Skeletal muscle satellite cell (primary cell): ENCODE measurements around the gene ABCA1.
A peak's percentile ranks its signal among the peaks of the same experiment; 100 is the strongest.
"Not testable (repeated sequence)": the region's sequence is repeated elsewhere in the genome, so short reads cannot be mapped to it uniquely, and the experiment has no call there.

Experiments
- H3K27me3 ChIP-seq: 2 replicates; pipeline ENCODE4 v1.7.0; 2013; ENCODE audit warnings: low read length; ENCODE audit not compliant: control insufficient read depth, insufficient read depth
- H3K36me3 ChIP-seq: 2 replicates; pipeline ENCODE4 v1.7.0; 2013; ENCODE audit warnings: mild to moderate bottlenecking, control low read depth, low read length; ENCODE audit not compliant: insufficient read depth
- H3K4me1 ChIP-seq: 2 replicates; pipeline ENCODE4 v1.7.0; 2013; ENCODE audit warnings: low read length; ENCODE audit not compliant: control insufficient read depth, insufficient read depth
- H3K4me2 ChIP-seq: 2 replicates; pipeline ENCODE4 v1.7.0; 2013; ENCODE audit warnings: mild to moderate bottlenecking, low read length
- H3K4me3 ChIP-seq: 2 replicates; pipeline ENCODE4 v1.7.0; 2013; ENCODE audit warnings: low read length
- H3K9ac ChIP-seq: 2 replicates; pipeline ENCODE4 v1.7.0; 2013; ENCODE audit warnings: mild to moderate bottlenecking, low read depth, low read length, moderate library complexity
- H3K9me3 ChIP-seq: replicated peaks from 2 replicates; pipeline ENCODE4 v1.7.0; 2013; ENCODE audit warnings: mild to moderate bottlenecking, control low read depth, low read length

Gene ABCA1

DNA sequence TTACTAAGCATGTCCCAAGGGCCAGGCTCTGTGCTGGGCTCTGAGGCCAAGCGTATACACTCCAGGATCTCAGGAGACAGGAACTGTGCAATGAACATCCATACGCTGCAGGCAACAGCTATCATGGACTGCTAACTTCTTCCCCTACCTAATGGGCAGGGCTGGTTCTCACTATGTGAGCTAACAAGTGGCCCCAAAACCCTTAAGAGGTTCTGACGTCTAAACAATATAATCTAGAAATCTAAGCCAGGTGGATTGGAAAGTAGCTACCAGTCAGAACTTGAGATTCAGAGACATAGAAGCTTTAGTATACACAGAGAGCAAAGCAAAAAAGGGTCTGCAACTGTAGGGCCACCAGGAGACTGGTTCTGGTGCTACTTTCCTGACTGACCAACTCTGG lies 27.6 kb downstream of the ABCA1 start:
- Histone ChIP-seq H3K9ac (no peak overlapping the region), H3K4me3 (no peak overlapping the region), H3K4me2 (no peak overlapping the region), H3K4me1 (peaks cover 10% of the 10 kb centered on the region), H3K9me3 (no peaks in the 10 kb centered on the region), H3K36me3 (no peaks in the 10 kb centered on the region), H3K27me3 (no peaks in the 10 kb centered on the region)

- Histone ChIP-seq H3K9ac (no peak overlapping the region), H3K4me3 (no peak overlapping the region), H3K36me3 (no peaks in the 10 kb centered on the region), H3K4me1 (peaks cover 11% of the 10 kb centered on the region), H3K4me2 (no peak overlapping the region), H3K9me3 (no peaks in the 10 kb centered on the region), H3K27me3 (no peaks in the 10 kb centered on the region)
These were observed 28.2 kb downstream of the ABCA1 start for GRCh38 chr9:104899759-104900247.

DNA sequence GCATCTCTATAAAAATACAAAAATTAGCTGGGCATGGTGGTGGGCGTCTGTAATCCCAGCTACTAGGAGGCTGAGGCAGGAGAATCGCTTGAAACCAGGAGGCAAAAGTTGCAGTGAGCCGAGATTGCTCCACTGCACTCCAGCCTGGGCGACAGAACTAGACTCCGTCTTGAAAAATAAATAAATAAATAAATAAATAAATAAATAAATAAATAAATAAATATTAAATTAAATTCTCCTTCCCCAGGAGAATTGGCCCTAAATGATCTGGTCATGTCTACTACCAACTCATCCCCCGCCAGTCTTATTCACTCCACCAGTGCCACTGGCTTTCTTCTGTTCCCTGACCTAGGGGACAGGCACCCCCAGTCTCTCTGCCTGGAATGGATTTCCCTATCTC lies 29.6 kb downstream of the ABCA1 start:
- H3K4me1 ChIP-seq = peaks cover 12% of the 10 kb centered on the region
- H3K27me3 ChIP-seq, H3K9me3 ChIP-seq, H3K4me3 ChIP-seq, H3K4me2 ChIP-seq, H3K36me3 ChIP-seq, H3K9ac ChIP-seq: not testable (repeated sequence)

GRCh38 chr9:104896131-104896530 lies 31.8 kb downstream of the ABCA1 start:
- H3K4me1 ChIP-seq = peaks cover 12% of the 10 kb centered on the region
- no peaks in the 10 kb centered on the region for H3K36me3 ChIP-seq
- no peak overlapping the region for H3K4me2 ChIP-seq
- H3K9me3 ChIP-seq = no peaks in the 10 kb centered on the region
- no peaks in the 10 kb centered on the region for H3K27me3 ChIP-seq
- no peak overlapping the region for H3K9ac ChIP-seq
- no peak overlapping the region for H3K4me3 ChIP-seq

DNA sequence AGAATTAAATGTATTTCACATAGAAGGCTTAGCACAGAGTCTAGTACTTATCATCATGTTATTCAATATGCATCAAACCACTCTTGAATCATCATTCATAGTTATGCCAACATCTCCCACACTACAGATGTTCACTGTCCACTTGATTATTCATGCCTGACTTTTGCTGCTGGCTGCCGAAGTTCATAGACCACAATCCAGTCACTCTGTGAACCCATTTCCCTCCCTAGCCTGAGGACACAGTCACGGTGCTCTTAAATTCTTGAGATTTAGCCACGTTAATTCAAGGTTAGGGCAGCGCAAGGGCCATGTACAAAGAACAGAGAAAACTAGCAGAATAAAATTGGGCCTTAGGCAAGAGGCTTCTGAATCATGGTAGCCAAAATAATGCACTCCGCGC lies 32.4 kb downstream of the ABCA1 start:
- Histone ChIP-seq H3K9ac (no peak overlapping the region), H3K4me3 (no peak overlapping the region), H3K4me1 (peaks cover 12% of the 10 kb centered on the region), H3K27me3 (no peaks in the 10 kb centered on the region), H3K36me3 (no peaks in the 10 kb centered on the region), H3K4me2 (peak overlapping the region; percentile 3), H3K9me3 (no peaks in the 10 kb centered on the region)

DNA sequence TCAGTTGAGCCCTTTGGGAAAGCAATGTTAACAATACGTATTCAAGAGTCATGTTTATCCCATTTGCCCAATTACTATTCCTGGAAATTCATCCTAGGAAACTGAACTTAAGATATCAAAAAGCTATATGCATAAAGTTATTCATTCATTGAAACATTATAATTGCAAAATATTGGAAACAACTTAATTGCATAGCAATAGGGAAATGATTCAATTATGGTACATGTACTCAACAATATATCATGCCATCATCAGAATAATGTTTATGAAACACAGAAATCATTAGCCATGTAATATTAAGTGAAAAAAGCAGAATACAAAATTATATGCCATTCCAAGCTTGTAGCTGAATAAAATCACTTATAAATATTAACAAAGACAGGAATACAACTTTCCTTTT lies 35.3 kb downstream of the ABCA1 start:
- Histone ChIP-seq H3K9me3 (no peaks in the 10 kb centered on the region), H3K4me1 (peaks cover 12% of the 10 kb centered on the region), H3K4me3 (no peak overlapping the region), H3K27me3 (no peaks in the 10 kb centered on the region), H3K9ac (no peak overlapping the region), H3K36me3 (no peaks in the 10 kb centered on the region), H3K4me2 (no peak overlapping the region)

DNA sequence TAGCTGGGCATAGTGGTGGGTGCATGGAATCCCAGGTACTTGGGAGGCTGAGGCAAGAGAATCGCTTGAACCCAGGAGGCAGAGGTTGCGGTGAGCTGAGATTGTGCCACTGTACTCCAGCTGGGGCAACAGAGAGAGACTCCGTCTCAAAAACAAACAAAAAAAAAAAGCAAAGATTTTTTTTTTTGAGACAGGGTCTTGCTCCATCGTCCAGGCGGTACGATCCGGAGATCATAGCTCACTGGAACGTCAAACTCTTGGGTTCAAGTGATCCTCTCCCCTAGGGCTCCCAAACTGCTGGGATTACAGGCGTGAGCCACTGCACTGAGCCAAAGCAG lies 37.6 kb downstream of the ABCA1 start:
- Histone ChIP-seq H3K9ac (no peak overlapping the region), H3K36me3 (no peaks in the 10 kb centered on the region), H3K4me2 (no peak overlapping the region), H3K4me3 (no peak overlapping the region), H3K9me3 (no peaks in the 10 kb centered on the region), H3K27me3 (no peaks in the 10 kb centered on the region), H3K4me1 (peaks cover 7% of the 10 kb centered on the region)

- H3K36me3 ChIP-seq = no peaks in the 10 kb centered on the region
- H3K4me2 ChIP-seq = no peak overlapping the region
- H3K27me3 ChIP-seq = no peaks in the 10 kb centered on the region
- no peaks in the 10 kb centered on the region for H3K4me1 ChIP-seq
- H3K9me3 ChIP-seq = no peaks in the 10 kb centered on the region
- no peak overlapping the region for H3K4me3 ChIP-seq
- H3K9ac ChIP-seq = no peak overlapping the region
These were observed 41.9 kb downstream of the ABCA1 start for GRCh38 chr9:104885818-104886709.

GRCh38 chr9:104883169-104883568 lies 44.8 kb downstream of the ABCA1 start:
- no peak overlapping the region for H3K9ac ChIP-seq
- H3K27me3 ChIP-seq = no peaks in the 10 kb centered on the region
- H3K4me2 ChIP-seq = no peak overlapping the region
- no peaks in the 10 kb centered on the region for H3K9me3 ChIP-seq
- H3K4me1 ChIP-seq = peaks cover 11% of the 10 kb centered on the region
- H3K36me3 ChIP-seq = no peaks in the 10 kb centered on the region
- no peak overlapping the region for H3K4me3 ChIP-seq

DNA sequence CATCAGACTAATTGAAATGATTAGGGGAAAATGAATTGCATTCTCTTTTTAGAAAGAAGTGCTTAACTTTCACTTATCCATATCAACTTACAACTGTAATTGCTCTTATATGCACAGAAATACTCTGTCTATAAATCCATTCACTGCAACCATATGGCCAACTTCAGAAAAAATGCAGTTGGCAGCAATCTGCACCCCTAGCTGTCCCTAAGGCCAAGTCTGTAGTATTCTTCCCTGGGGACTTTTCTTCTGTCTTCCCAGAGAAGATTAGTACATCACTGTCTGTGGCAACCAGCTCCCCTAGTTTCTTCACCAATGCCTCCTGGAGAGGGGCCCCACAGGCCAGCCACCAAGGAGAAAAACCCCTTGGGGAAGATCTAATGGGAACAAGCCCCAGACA lies 45.4 kb downstream of the ABCA1 start:
- H3K4me1 ChIP-seq = peaks cover 11% of the 10 kb centered on the region
- no peak overlapping the region for H3K4me2 ChIP-seq
- H3K4me3 ChIP-seq = no peak overlapping the region
- no peaks in the 10 kb centered on the region for H3K36me3 ChIP-seq
- no peaks in the 10 kb centered on the region for H3K9me3 ChIP-seq
- H3K27me3 ChIP-seq = no peaks in the 10 kb centered on the region
- H3K9ac ChIP-seq = no peak overlapping the region

GRCh38 chr9:104882086-104882485 lies 45.9 kb downstream of the ABCA1 start:
- Histone ChIP-seq H3K27me3 (no peaks in the 10 kb centered on the region), H3K36me3 (no peaks in the 10 kb centered on the region), H3K4me3 (no peak overlapping the region), H3K9me3 (no peaks in the 10 kb centered on the region), H3K4me2 (no peak overlapping the region), H3K4me1 (peaks cover 11% of the 10 kb centered on the region), H3K9ac (no peak overlapping the region)
